Measurements from ENCODE around the gene MT1HL1. TPM values are rescaled to one million over a fixed set of nuclear protein-coding genes. Genes with fewer than 3 reads are reported as not detected.

Gene MT1HL1
- total RNA-seq = not detected
- not detected for polyA plus RNA-seq

DNA sequence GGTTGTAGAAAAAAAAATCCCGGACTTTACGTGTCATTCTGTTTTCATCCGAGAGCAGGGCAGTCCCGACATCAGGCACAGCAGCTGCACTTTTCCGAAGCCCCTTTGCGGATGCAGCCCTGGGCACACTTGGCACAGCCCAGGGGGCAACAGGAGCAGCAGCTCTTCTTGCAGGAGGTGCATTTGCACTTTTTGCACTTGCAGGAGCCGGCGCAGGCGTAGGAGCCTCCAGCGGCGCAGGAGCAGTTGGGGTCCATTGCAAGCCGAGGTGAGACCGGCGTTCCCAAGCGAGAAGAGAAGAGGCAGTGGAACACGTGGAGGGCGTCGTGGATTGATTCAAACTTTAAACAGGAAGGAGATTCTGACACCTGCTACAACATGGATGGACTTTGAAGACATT is at the start of gene MT1HL1:
Gene MT1HL1 (minus strand): TSS at position 326 of the 400 bp plus-strand sequence. CDS start 69 bp downstream, at position 257.
- Histone ChIP-seq H3K36me3 (no peaks in the 10 kb centered on the region), H3K27ac (no peak within 1 kb of the TSS), H3K4me1 (no peaks in the 10 kb centered on the region), H3K27me3 (no peaks in the 10 kb centered on the region), H3K9me3 (no peaks in the 10 kb centered on the region), H3K4me3 (no peak within 1 kb of the TSS)
- intact Hi-C loops (cut with DNase I) = no loop called here
- no peak for TF ChIP-seq POLR2A (IDR thresholded peaks at IDR 0.05)
- no peak for TF ChIP-seq EP300 (IDR thresholded peaks at IDR 0.05)
- TF ChIP-seq POLR2AphosphoS5 (IDR thresholded peaks at IDR 0.05) = no peak
- TF ChIP-seq, protein P1, sequence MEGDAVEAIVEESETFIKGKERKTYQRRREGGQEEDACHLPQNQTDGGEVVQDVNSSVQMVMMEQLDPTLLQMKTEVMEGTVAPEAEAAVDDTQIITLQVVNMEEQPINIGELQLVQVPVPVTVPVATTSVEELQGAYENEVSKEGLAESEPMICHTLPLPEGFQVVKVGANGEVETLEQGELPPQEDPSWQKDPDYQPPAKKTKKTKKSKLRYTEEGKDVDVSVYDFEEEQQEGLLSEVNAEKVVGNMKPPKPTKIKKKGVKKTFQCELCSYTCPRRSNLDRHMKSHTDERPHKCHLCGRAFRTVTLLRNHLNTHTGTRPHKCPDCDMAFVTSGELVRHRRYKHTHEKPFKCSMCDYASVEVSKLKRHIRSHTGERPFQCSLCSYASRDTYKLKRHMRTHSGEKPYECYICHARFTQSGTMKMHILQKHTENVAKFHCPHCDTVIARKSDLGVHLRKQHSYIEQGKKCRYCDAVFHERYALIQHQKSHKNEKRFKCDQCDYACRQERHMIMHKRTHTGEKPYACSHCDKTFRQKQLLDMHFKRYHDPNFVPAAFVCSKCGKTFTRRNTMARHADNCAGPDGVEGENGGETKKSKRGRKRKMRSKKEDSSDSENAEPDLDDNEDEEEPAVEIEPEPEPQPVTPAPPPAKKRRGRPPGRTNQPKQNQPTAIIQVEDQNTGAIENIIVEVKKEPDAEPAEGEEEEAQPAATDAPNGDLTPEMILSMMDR (IDR thresholded peaks at IDR 0.05) = no peak
- WGBS, 2 donors = 91 to 92% methylated on average over 18 of the region's 18 CpGs
- no peak for DNase-seq

DNA sequence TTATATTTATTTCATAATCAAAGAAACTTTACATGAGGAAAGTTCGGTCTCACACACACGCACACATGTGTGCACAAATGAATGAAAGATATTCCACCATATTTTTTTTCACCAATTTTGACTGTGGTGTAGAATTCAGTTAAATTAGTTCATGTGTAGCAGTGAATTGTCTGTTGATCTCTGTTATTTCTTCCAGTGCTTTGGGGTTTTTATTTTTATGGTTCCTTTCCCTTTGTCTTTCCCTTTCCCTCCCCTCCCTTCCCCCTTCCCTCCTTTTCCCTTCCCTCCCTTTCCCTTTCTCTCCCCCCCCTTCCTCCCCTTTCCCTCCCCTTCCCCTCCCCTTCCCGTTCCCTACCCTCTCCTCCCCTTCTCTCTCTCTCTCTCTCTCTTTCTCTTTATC is 46.7 kb upstream of the MT1HL1 start:
- Histone ChIP-seq H3K9me3 (no peaks in the 10 kb centered on the region), H3K27me3 (no peaks in the 10 kb centered on the region), H3K36me3 (no peaks in the 10 kb centered on the region), H3K27ac (no peak overlapping the region), H3K4me3 (no peak overlapping the region), H3K4me1 (no peaks in the 10 kb centered on the region)
- intact Hi-C loops (cut with DNase I) = no loop called here
- 68 to 75% methylated on average over 3 of the region's 3 CpGs for WGBS, 2 donors
- TF ChIP-seq, protein P1 (IDR thresholded peaks at IDR 0.05) = no peak
- TF ChIP-seq POLR2AphosphoS5 (IDR thresholded peaks at IDR 0.05) (no peak), POLR2A (IDR thresholded peaks at IDR 0.05) (no peak), EP300 (IDR thresholded peaks at IDR 0.05) (no peak)
- DNase-seq = no peak

DNA sequence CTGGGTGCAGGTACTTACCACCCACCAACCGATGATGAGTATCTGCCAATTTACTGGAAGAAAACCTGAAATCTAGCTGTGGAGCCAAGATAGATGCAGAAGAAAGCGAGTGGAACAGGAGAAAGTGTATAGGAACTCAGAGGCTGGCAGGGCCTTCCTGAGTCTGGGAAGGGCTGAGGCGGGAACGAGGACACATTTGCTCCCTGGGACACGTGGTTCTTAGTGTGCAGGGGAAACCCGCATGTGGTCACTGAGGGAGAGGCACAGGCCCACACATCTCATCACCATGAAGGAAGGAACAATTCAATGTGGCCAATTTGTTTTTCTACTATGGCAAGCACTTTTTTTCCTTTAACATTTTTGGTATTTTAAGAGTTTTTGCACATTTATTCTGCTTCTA is 45.9 kb upstream of the MT1HL1 start:
- 77 to 88% methylated on average over 6 of the region's 6 CpGs for WGBS, 2 donors
- intact Hi-C loops (cut with DNase I) = no loop called here
- H3K27ac ChIP-seq = no peak overlapping the region
- DNase-seq = no peak
- no peak overlapping the region for H3K4me3 ChIP-seq
- TF ChIP-seq, protein P1 (IDR thresholded peaks at IDR 0.05) = no peak
- no peak for TF ChIP-seq POLR2A (IDR thresholded peaks at IDR 0.05)
- no peak for TF ChIP-seq POLR2AphosphoS5 (IDR thresholded peaks at IDR 0.05)
- TF ChIP-seq EP300 (IDR thresholded peaks at IDR 0.05) = no peak
- H3K9me3 ChIP-seq = no peaks in the 10 kb centered on the region
- H3K36me3 ChIP-seq = no peaks in the 10 kb centered on the region
- H3K27me3 ChIP-seq = no peaks in the 10 kb centered on the region
- H3K4me1 ChIP-seq = peaks cover 0 to 4% (median 0%) of the 10 kb centered on the region in 4 donors

DNA sequence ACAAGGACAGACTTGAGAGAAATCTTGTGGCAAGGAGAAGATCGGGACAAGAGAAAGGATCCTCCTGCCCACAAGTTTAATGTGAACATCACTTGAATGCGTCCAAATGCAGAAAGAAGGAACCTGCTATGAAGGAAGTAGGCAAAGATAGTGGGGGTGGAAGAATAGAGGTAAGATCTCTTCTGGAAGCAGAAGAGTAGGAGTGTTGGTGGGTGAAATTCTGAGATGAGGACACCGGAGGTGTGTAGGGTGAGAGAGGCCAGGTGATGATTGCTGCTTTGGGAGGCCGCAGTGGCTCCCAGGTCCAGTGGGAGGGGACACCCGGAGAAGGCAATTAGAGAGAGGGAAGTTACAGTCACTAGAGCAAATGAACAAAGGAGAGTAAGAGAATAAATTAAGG is 44.6 kb upstream of the MT1HL1 start:
- no peak for DNase-seq
- peaks cover 0 to 13% (median 4%) of the 10 kb centered on the region in 4 donors for H3K4me1 ChIP-seq
- H3K9me3 ChIP-seq = no peaks in the 10 kb centered on the region
- TF ChIP-seq, protein P1 (IDR thresholded peaks at IDR 0.05) = no peak
- no peak for TF ChIP-seq EP300 (IDR thresholded peaks at IDR 0.05)
- TF ChIP-seq POLR2A (IDR thresholded peaks at IDR 0.05) = no peak
- no peak for TF ChIP-seq POLR2AphosphoS5 (IDR thresholded peaks at IDR 0.05)
- intact Hi-C loops (cut with DNase I) = loop anchor here (10.0 kb wide), 1 partner anchor 336 kb away; no protein-coding TSS in a partner anchor
- H3K27ac ChIP-seq = no peak overlapping the region
- H3K27me3 ChIP-seq = no peaks in the 10 kb centered on the region
- no peaks in the 10 kb centered on the region for H3K36me3 ChIP-seq
- 83 to 88% methylated on average over 5 of the region's 5 CpGs for WGBS, 2 donors
- no peak overlapping the region for H3K4me3 ChIP-seq

Data from sigmoid colon (tissue), 7 donors.